NT2/D1 (cell line): ENCODE data around the gene ZNF808.

Source experiments
- SUZ12 ChIP-seq: IDR thresholded peaks from 2 replicates; pipeline ENCODE4 v1.6.1; 2011; ENCODE audit not compliant: insufficient read length, insufficient read depth; ENCODE audit errors: extremely low read depth
- YY1 ChIP-seq: IDR thresholded peaks from 2 replicates; pipeline ENCODE4 v1.6.1; 2011; ENCODE audit not compliant: insufficient read length, insufficient read depth
- ZNF274 ChIP-seq: IDR thresholded peaks from 2 replicates; pipeline ENCODE4 v1.6.1; 2011; ENCODE audit warnings: mild to moderate bottlenecking, low read depth, low read length

- TF ChIP-seq SUZ12 (no peak), YY1 (no peak), ZNF274 (no peak)
These were observed 20.2 kb upstream of the ZNF808 start for GRCh38 chr19:52507266-52507665.
